GM21576 (cell line): ENCODE data around the gene TFAP2E.
A peak's percentile ranks its signal among the peaks of the same experiment; 100 is the strongest.

Experiments
- ATAC-seq: cut with Tn5 transposase; IDR thresholded peaks from one replicate; pipeline ENCODE4 v1.9.1; 2021; ENCODE audit warnings: mild to moderate bottlenecking, moderate library complexity; ENCODE audit not compliant: unreplicated experiment

The TFAP2E gene

GRCh38 chr1:35556484-35557117 lies 16.5 kb upstream of the TFAP2E start:
- ATAC-seq, result no peak

GRCh38 chr1:35557118-35557610 lies 15.9 kb upstream of the TFAP2E start, which contains the start of gene KIAA0319L:
TSS of gene KIAA0319L (minus strand) at chr1:35557403. CDS start at chr1:35554491, 2,912 bp downstream.
- ATAC-seq, result peak; percentile 61

- ATAC-seq, result peak; percentile 78
Measured at GRCh38 chr1:35557611-35558373, 15.3 kb upstream of the TFAP2E start, which contains the start of gene NCDN. TSS of gene NCDN (plus strand) at chr1:35557799. CDS start at chr1:35558191, 392 bp downstream.

- ATAC-seq, result no peak
Measured at GRCh38 chr1:35558374-35559316, 14.5 kb upstream of the TFAP2E start.

- no peak for ATAC-seq
Measured at GRCh38 chr1:35559317-35559944, 13.7 kb upstream of the TFAP2E start.

- ATAC-seq, result no peak
Measured at GRCh38 chr1:35560256-35561225, 12.6 kb upstream of the TFAP2E start.

GRCh38 chr1:35561297-35561971 lies 11.7 kb upstream of the TFAP2E start:
- ATAC-seq, result no peak

GRCh38 chr1:35561972-35562680 lies 11.0 kb upstream of the TFAP2E start:
- ATAC-seq, result no peak

GRCh38 chr1:35563166-35563565 lies 9.9 kb upstream of the TFAP2E start:
- no peak for ATAC-seq

- no peak for ATAC-seq
Measured at GRCh38 chr1:35564037-35564883, 8.9 kb upstream of the TFAP2E start.

- no peak for ATAC-seq
Measured at GRCh38 chr1:35564884-35565741, 8.0 kb upstream of the TFAP2E start.

- no peak for ATAC-seq
Measured at GRCh38 chr1:35565742-35566133, 7.4 kb upstream of the TFAP2E start.

- ATAC-seq, result no peak
Measured at GRCh38 chr1:35567947-35568558, 5.1 kb upstream of the TFAP2E start.

- no peak for ATAC-seq
Measured at GRCh38 chr1:35568975-35569395, 4.1 kb upstream of the TFAP2E start.

GRCh38 chr1:35569936-35570335 lies 3.2 kb upstream of the TFAP2E start:
- no peak for ATAC-seq

- no peak for ATAC-seq
Measured at GRCh38 chr1:35570589-35571137, 2.5 kb upstream of the TFAP2E start.
